Thyroid gland (tissue), 4 donors: ENCODE data around the gene HCFC1.

Source experiments
- POLR2A ChIP-seq, 2 donors: fragments of 450-650 bp; IDR thresholded peaks; one replicate each; pipeline ENCODE4 v1.6.1; 2017; ENCODE audit warnings: antibody characterized with exemption in 2 of 2, mild to moderate bottlenecking in 2 of 2, moderate library complexity in 1 of 2
- TF ChIP-seq, protein P1 (sequence below), 6 experiments: fragments of 200-600 bp in 3 of 6; fragments of 450-650 bp in 3 of 6; sonication (generic) in 3 of 6; IDR thresholded peaks; one replicate each; pipeline ENCODE4 v1.5.1; 2016 to 2019; ENCODE audit warnings: antibody characterized with exemption in 6 of 6, mild to moderate bottlenecking in 2 of 6, inconsistent platforms in 1 of 6, moderate library complexity in 1 of 6

DNA sequence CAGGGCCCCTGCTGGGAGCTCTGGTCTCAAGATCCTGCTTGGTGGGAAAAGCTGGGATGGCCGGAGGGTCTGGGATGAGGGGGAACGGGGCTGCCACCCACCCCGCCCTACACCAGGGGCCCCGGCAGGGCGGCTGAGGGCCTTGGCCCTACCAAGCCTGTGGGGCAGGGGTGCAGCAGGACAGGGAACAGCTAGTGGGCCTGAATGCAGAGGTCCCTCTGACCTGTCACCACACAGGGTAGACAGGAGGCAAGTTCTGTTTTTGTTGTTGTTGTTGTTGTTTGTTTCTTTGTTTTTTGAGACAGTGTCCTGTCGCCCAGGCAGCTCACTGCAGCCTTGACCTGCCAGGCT is 26.8 kb downstream of the HCFC1 start:
- no peak for TF ChIP-seq POLR2A (IDR thresholded peaks at IDR 0.05)
- TF ChIP-seq, protein P1, sequence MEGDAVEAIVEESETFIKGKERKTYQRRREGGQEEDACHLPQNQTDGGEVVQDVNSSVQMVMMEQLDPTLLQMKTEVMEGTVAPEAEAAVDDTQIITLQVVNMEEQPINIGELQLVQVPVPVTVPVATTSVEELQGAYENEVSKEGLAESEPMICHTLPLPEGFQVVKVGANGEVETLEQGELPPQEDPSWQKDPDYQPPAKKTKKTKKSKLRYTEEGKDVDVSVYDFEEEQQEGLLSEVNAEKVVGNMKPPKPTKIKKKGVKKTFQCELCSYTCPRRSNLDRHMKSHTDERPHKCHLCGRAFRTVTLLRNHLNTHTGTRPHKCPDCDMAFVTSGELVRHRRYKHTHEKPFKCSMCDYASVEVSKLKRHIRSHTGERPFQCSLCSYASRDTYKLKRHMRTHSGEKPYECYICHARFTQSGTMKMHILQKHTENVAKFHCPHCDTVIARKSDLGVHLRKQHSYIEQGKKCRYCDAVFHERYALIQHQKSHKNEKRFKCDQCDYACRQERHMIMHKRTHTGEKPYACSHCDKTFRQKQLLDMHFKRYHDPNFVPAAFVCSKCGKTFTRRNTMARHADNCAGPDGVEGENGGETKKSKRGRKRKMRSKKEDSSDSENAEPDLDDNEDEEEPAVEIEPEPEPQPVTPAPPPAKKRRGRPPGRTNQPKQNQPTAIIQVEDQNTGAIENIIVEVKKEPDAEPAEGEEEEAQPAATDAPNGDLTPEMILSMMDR (IDR thresholded peaks at IDR 0.05), result no peak
